MCF 10A (cell line): ENCODE measurements around the gene SULT6B1. TPM values are rescaled to one million over a fixed set of nuclear protein-coding genes. Genes with fewer than 3 reads are reported as not detected.

Experiments used
- BruUV-seq: library from RNA; stranded (reverse); fragments of 400-500 nt; replicated peaks from 2 replicates; lab custom pipeline; 2021; lab: Mats Ljungman, UMichigan
- CTCF ChIA-PET: fragments of 300-600 bp; sonication (Branson Sonifier 250); formaldehyde crosslinking; extraction: SDS; loops from one replicate; lab custom pipeline; 2021; ENCODE audit warnings: antibody characterized with exemption, inconsistent platforms; lab: Yijun Ruan, JAX
- POLR2A ChIA-PET: fragments of 300-600, 350-650 bp; sonication (Branson Sonifier 250); formaldehyde crosslinking; extraction: SDS; loops from one replicate; lab custom pipeline; 2020; ENCODE audit warnings: antibody characterized with exemption, inconsistent platforms; lab: Yijun Ruan, JAX
- DNase-seq: peaks from one replicate; pipeline ENCODE4 v3.0.0-alpha.2; 2018; ENCODE audit not compliant: unreplicated experiment
- H3K27ac Mint-ChIP-seq: one replicate; pipeline ENCODE4 v1.8.0; 2022; ENCODE audit warnings: mild to moderate bottlenecking, low read depth, mixed read lengths; ENCODE audit not compliant: unreplicated experiment
- H3K27me3 Mint-ChIP-seq: one replicate; pipeline ENCODE4 v1.8.0; 2022; ENCODE audit warnings: mixed read lengths; ENCODE audit not compliant: insufficient read depth, unreplicated experiment
- H3K36me3 Mint-ChIP-seq: one replicate; pipeline ENCODE4 v1.8.0; 2022; ENCODE audit warnings: mild to moderate bottlenecking, moderate library complexity, mixed read lengths; ENCODE audit not compliant: insufficient read depth, unreplicated experiment
- H3K4me1 Mint-ChIP-seq: one replicate; pipeline ENCODE4 v1.8.0; 2022; ENCODE audit warnings: mixed read lengths; ENCODE audit not compliant: insufficient read depth, unreplicated experiment
- H3K4me3 Mint-ChIP-seq: one replicate; pipeline ENCODE4 v1.8.0; 2022; ENCODE audit warnings: mild to moderate bottlenecking, moderate library complexity, mixed read lengths; ENCODE audit not compliant: unreplicated experiment
- H3K9me3 Mint-ChIP-seq: one replicate; pipeline ENCODE4 v1.8.0; 2022; ENCODE audit warnings: mixed read lengths; ENCODE audit not compliant: unreplicated experiment
- intact Hi-C: fragments of 100-400 bp; cut with micrococcal nuclease; formaldehyde crosslinking; loops from 2 replicates; pipeline ENCODE4 v1.14.1; 2022
- total RNA-seq: library from RNA; stranded (reverse); gene quantifications from 2 replicates; pipeline ENCODE4 v1.2.3, GENCODE V29; 2022
- TF ChIP-seq, protein P1 (sequence below): fragments of 200-600 bp; IDR thresholded peaks from one replicate; pipeline ENCODE4 v1.8.0; 2022; ENCODE audit warnings: antibody characterized with exemption, mild to moderate bottlenecking; ENCODE audit not compliant: unreplicated experiment

Gene SULT6B1
- total RNA-seq, 1 experiment from 2014 or later: not detected

DNA sequence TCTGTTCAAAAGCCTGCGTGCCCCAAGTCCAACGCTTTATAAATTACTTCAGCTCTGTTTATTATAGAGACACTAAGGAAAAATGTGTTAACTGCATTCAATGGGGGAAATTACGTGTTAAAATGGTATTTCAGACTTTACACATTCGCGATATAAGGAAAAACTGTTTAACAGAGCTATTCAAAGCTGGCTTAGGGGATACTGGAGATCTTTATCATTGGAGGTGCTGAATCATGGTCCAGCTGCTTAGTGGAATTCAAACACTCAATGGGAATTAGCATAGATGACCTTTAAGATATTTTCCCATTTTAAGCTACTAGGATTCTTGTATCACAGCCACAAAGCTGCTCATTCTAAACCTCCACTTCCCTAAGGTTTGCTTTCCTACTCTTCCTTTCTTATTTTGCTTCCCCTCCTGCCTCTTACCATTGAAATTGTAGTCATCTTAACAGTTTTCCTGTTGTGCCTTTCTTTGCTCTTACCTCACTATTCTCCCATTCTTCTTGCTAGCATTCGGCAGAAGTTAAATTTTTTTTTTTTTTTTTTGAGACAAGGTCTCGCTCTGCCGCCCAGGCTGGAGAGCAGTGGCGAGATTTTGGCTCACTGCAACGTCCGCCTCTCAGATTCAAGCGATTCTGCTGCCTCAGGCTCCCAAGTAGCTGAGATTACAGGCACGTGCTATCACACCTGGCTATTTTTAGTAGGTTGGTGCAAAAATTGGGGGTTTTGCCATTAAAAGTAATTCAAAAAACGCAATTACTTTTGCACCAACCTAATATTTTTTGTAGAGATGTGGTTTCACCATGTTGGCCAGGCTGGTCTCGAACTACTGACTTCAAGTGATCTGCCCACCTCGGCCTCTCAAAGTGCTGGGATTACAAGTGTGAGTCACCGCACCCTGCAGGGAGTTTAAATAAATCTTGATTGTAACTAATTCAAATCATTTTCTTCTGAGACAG, 6.5 kb downstream of the SULT6B1 start:
- H3K27ac Mint-ChIP-seq: no peak overlapping the region
- intact Hi-C loops: no loop called here
- no peaks in the 10 kb centered on the region for H3K36me3 Mint-ChIP-seq
- TF ChIP-seq, protein P1, sequence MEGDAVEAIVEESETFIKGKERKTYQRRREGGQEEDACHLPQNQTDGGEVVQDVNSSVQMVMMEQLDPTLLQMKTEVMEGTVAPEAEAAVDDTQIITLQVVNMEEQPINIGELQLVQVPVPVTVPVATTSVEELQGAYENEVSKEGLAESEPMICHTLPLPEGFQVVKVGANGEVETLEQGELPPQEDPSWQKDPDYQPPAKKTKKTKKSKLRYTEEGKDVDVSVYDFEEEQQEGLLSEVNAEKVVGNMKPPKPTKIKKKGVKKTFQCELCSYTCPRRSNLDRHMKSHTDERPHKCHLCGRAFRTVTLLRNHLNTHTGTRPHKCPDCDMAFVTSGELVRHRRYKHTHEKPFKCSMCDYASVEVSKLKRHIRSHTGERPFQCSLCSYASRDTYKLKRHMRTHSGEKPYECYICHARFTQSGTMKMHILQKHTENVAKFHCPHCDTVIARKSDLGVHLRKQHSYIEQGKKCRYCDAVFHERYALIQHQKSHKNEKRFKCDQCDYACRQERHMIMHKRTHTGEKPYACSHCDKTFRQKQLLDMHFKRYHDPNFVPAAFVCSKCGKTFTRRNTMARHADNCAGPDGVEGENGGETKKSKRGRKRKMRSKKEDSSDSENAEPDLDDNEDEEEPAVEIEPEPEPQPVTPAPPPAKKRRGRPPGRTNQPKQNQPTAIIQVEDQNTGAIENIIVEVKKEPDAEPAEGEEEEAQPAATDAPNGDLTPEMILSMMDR: no peak
- ChIA-PET POLR2A (interaction anchor here (0.7 to 3.3 kb wide), 2 partner anchors 9 to 50 kb away, joined by 3 to 12 read pairs; partner anchors contain the start of genes CEBPZ and NDUFAF7), CTCF (interaction anchor here (0.5 to 0.7 kb wide), 2 partner anchors 41 to 101 kb away, joined by 3 to 4 read pairs; no protein-coding TSS in a partner anchor)
- H3K4me1 Mint-ChIP-seq: peaks cover 11% of the 10 kb centered on the region
- no peak overlapping the region for H3K4me3 Mint-ChIP-seq
- no peaks in the 10 kb centered on the region for H3K9me3 Mint-ChIP-seq
- H3K27me3 Mint-ChIP-seq: no peaks in the 10 kb centered on the region
- DNase-seq: no peak
- no TSS peak for BruUV-seq

DNA sequence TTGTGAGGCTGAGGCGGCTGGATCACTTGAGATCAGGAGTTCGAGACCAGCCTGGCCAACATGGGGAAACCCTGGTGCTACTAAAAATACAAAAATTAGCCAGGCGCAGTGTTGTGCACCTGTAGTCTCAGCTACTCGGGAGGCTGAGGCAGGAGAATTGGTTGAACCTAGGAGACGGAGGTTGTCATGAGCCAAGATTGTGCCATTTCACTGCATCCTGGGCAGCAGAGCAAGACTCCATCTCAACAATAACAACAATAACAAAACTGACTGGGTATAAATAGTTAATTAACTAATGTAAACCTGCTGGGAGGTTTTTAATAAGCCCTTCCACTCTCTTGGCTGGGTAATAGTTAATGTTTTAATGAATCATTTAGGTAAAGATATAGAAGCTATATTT, 7.8 kb downstream of the SULT6B1 start:
- no peak overlapping the region for H3K4me3 Mint-ChIP-seq
- DNase-seq: no peak
- TF ChIP-seq, protein P1: no peak
- H3K9me3 Mint-ChIP-seq: no peaks in the 10 kb centered on the region
- no peaks in the 10 kb centered on the region for H3K27me3 Mint-ChIP-seq
- POLR2A ChIA-PET: interaction anchor here (0.8 to 3.3 kb wide), 4 partner anchors 10 to 21 kb away, joined by 3 to 12 read pairs (median 3); no protein-coding TSS in a partner anchor
- no peaks in the 10 kb centered on the region for H3K36me3 Mint-ChIP-seq
- intact Hi-C loops: no loop called here
- peaks cover 11% of the 10 kb centered on the region for H3K4me1 Mint-ChIP-seq
- no TSS peak for BruUV-seq
- H3K27ac Mint-ChIP-seq: peak overlapping the region; percentile 47
- CTCF ChIA-PET: no interaction called here

DNA sequence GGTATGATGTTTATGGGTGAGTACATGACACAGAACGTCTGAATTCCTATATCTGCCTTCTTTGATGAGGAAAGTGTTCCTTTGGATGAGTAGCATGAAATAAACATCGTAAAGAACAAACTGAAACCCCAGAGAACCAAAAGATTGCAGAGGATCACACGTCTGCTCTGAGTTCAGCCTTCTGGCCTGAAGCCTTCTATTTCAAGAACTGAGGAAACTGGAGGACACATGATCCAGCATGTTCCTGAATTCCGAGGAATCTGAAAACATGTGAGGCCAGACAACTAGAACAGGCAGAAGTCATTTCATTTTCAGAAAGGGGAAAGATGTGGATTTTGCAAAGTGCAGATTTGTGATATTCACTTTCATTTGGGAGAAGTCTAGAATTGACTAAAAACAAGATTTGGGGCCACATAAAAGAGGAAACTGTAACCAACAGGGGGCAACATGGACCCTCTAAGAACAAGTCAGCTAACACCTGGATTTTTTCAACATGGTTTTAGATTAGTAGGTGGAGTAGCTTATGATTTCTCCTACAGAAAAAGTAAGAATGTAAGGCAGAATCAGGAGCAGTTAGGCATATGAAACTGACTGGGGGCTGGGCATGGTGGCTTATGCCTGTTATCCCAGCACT, 8.3 kb downstream of the SULT6B1 start:
- TF ChIP-seq, protein P1: no peak
- no TSS peak for BruUV-seq
- Mint-ChIP-seq H3K36me3 (no peaks in the 10 kb centered on the region), H3K4me3 (no peak overlapping the region), H3K9me3 (no peaks in the 10 kb centered on the region), H3K27ac (peak overlapping the region; percentile 47), H3K4me1 (peaks cover 11% of the 10 kb centered on the region), H3K27me3 (no peaks in the 10 kb centered on the region)
- DNase-seq: no peak
- ChIA-PET CTCF (interaction anchor here (0.6 to 1.1 kb wide), 2 partner anchors 11 to 13 kb away, joined by 3 to 4 read pairs; no protein-coding TSS in a partner anchor), POLR2A (interaction anchor here (0.8 to 3.3 kb wide), 6 partner anchors 10 to 20 kb away, joined by 3 to 12 read pairs (median 3); partner anchors contain the start of gene CEBPZOS)
- intact Hi-C loops: no loop called here

DNA sequence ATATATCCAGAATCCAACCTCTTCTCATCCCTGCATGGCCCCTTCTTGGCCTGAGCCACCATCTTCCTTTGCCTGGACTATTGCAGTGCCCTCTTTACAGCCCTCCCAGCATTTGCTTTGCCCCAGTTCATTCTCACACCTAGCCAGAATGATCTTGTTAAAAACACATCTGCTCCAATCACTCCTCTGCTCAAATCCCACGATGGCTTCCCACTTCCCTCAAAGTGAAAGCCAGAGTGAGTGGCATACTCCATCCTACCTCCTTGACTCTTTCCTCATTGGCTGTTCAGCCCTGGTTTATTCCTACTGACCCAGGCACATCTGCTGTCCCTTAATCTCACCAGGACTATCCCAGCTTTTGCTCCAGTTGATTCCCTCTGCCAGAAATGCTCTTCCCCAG, 14.7 kb downstream of the SULT6B1 start:
- Mint-ChIP-seq H3K4me1 (no peaks in the 10 kb centered on the region), H3K4me3 (no peak overlapping the region), H3K9me3 (no peaks in the 10 kb centered on the region), H3K27me3 (no peaks in the 10 kb centered on the region), H3K36me3 (no peaks in the 10 kb centered on the region), H3K27ac (no peak overlapping the region)
- POLR2A ChIA-PET: interaction anchor here (1.0 kb wide), 1 partner anchor 23 kb away, joined by 3 read pairs; no protein-coding TSS in a partner anchor
- no TSS peak for BruUV-seq
- no peak for DNase-seq
- CTCF ChIA-PET: no interaction called here
- intact Hi-C loops: no loop called here
- TF ChIP-seq, protein P1: no peak
